ENCODE data around the gene ADRA2C. TPM values are rescaled to one million over a fixed set of nuclear protein-coding genes. Genes with fewer than 3 reads are reported as not detected.
"Not testable (repeated sequence)": the region's sequence is repeated elsewhere in the genome, so short reads cannot be mapped to it uniquely, and the experiment has no call there.

The ADRA2C gene
- total RNA-seq, 1 donor from 2014 or later, result 4.5 TPM

DNA sequence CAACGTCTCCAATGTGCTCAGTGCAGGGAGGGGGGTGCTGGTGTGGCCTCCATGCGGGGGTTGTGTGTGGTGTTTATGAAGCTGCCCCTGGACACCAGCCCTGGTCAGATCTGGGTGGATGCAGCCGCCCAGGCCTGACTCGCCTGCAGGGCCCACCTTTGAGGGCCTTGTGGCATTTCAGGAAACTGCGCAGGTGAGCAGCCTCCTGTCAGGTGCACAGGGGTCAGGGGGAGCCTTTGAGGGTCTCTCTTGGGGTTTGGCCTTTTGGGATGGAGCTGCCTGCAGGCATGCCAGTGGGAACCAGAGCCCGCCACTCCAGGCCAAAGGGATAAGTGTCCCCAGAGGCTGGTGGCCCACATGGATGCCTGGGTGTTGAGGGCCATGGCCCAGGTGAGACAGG, 45.4 kb downstream of the ADRA2C start:
- Histone ChIP-seq H3K4me1 (no peaks in the 10 kb centered on the region), H3K27ac (replicated peaks) (no peak overlapping the region), H3K9me3 (replicated peaks) (no peaks in the 10 kb centered on the region), H3K4me3 (no peak overlapping the region), H3K27me3 (ENCODE audit: low read depth) (peaks cover 70% of the 10 kb centered on the region), H3K36me3 (no peaks in the 10 kb centered on the region)
- no peak for DNase-seq
- intact Hi-C loops (cut with micrococcal nuclease), result no loop called here
- TF ChIP-seq, protein P1, sequence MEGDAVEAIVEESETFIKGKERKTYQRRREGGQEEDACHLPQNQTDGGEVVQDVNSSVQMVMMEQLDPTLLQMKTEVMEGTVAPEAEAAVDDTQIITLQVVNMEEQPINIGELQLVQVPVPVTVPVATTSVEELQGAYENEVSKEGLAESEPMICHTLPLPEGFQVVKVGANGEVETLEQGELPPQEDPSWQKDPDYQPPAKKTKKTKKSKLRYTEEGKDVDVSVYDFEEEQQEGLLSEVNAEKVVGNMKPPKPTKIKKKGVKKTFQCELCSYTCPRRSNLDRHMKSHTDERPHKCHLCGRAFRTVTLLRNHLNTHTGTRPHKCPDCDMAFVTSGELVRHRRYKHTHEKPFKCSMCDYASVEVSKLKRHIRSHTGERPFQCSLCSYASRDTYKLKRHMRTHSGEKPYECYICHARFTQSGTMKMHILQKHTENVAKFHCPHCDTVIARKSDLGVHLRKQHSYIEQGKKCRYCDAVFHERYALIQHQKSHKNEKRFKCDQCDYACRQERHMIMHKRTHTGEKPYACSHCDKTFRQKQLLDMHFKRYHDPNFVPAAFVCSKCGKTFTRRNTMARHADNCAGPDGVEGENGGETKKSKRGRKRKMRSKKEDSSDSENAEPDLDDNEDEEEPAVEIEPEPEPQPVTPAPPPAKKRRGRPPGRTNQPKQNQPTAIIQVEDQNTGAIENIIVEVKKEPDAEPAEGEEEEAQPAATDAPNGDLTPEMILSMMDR (IDR thresholded peaks at IDR 0.05; ENCODE audit: borderline replicate concordance), result no peak

DNA sequence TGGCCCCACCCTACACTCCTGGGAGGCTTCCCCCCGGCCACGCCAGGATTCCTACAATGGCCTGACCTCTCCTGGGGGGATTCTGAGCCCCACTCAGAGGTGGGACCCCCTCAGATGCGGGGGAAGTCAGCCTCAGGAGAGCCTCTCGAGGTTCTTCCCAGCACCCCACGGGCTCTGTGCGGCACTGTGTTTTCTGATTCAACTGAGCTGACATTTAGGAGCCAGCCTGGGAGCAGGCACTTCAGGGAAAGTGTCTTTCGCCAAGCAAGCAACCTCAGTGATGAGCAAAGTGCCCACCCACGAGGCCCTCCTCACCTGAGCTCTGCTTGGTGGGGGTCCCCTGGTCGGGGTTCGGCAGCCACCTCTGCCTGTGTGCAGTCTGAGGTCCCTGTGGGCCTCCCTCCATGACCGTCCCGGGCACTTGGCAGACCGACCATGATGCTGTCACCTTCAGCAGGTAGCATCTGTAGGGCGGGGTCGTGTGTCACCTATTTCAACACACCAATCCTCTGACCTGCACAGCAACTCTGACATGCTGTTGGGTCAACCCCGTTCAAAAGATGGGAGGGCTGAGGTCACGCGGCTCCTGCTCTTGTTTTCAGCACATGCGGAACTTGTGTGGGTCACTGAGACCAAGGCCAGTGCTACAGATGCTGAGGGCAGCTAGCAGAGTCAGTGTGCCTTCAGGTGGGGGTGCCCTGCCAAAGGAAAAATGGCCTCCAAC, 46.2 kb downstream of the ADRA2C start:
- Histone ChIP-seq H3K36me3 (no peaks in the 10 kb centered on the region), H3K4me1 (no peaks in the 10 kb centered on the region), H3K4me3 (no peak overlapping the region), H3K9me3 (replicated peaks) (peaks cover 7% of the 10 kb centered on the region), H3K27ac (replicated peaks) (no peak overlapping the region), H3K27me3 (ENCODE audit: low read depth) (peaks cover 64% of the 10 kb centered on the region)
- no peak for DNase-seq
- TF ChIP-seq, protein P1 (IDR thresholded peaks at IDR 0.05; ENCODE audit: borderline replicate concordance), result no peak
- intact Hi-C loops (cut with micrococcal nuclease), result no loop called here

DNA sequence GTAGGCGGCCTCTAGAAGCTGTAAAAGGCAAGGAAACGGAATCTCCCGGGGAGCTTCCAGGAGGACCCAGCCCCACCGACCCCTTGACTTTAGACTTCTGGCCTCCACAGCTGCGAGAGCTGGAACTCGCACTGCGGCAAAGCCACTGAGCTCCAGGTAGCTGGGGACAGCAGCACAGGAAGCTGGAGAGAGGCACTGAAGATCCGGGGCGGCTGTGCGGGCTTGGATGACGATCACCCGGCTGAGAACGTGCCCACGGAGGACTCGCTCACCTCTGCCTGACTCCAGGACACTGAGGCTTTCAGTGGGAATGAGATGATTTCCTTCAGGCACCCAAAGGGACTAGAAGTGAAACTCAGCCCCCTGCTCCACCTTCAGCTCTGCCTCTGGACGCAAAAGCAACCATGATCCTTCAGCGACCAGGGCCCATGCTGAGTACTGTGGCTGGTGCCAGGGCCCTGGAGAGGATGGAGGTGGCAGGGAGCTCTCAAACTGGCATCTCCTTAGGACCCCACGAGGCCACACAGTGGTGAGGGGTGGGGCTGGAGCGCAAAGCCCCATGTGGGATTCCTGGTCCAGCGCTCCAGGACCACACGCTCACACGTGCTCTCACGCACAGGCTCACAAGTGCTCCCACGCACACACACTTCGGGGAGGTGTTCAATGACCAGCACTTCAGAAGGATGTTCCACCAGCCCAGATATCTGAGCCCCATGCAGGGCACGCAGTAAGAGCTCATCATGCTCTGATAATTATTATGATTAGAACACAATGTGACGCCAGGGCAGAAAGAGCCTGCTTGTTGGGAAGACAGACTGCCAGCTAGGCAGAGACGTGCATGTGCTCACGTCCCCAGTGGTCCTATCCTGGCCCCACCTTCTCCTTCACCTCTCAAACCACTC, 47.2 kb downstream of the ADRA2C start:
- intact Hi-C loops (cut with micrococcal nuclease), result no loop called here
- Histone ChIP-seq H3K36me3 (no peaks in the 10 kb centered on the region), H3K4me3 (no peak overlapping the region), H3K9me3 (replicated peaks) (peaks cover 8% of the 10 kb centered on the region), H3K4me1 (no peaks in the 10 kb centered on the region), H3K27ac (replicated peaks) (no peak overlapping the region), H3K27me3 (ENCODE audit: low read depth) (peaks cover 63% of the 10 kb centered on the region)
- no peak for DNase-seq
- TF ChIP-seq, protein P1 (IDR thresholded peaks at IDR 0.05; ENCODE audit: borderline replicate concordance), result no peak

DNA sequence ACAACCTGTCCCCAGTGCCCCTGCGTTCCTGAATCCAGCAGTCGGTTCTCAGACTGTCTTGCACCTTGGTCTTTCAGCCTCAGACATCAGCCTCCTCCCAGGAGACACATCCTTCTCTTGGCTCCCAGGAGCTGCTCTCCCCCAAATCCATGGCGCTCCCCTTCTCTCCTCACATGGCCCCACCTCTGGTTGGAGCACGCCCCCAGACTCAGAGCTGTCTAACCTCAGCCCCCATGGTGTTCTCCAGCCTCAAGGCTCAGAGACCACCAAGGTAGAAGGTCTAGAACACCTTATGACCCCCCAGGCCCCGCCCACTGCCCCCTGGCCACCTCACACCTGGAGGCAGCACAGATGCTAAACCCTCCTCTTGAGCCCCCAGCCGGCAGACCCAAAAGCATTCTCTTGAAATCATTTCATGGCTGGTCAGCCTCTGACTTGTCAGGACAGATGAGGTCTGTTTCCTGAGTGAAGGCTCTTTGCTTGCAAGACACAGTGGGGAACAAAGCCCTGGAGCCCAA, 47.9 kb downstream of the ADRA2C start:
- Histone ChIP-seq H3K27me3 (ENCODE audit: low read depth) (peaks cover 58% of the 10 kb centered on the region), H3K27ac (replicated peaks) (no peak overlapping the region), H3K9me3 (replicated peaks) (peaks cover 8% of the 10 kb centered on the region), H3K36me3 (no peaks in the 10 kb centered on the region), H3K4me1 (no peaks in the 10 kb centered on the region), H3K4me3 (no peak overlapping the region)
- DNase-seq, result no peak
- intact Hi-C loops (cut with micrococcal nuclease), result no loop called here
- TF ChIP-seq, protein P1 (IDR thresholded peaks at IDR 0.05; ENCODE audit: borderline replicate concordance), result no peak

DNA sequence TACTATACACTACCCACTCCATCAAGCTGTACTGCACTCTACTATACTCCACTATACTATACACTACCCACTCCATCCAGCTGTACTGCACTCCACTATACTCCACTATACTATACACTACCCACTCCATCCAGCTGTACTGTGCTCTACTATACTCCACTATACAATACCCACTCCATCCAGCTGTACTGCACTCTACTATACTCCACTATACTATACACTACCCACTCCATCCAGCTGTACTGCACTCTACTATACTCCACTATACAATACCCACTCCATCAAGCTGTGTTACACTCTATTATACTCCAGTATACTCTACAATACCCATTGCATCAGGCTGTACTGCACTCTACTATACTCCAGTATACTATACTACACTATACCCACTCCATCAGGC, 48.7 kb downstream of the ADRA2C start:
- peaks cover 58% of the 10 kb centered on the region for H3K27me3 ChIP-seq (ENCODE audit: low read depth)
- intact Hi-C loops (cut with micrococcal nuclease); H3K4me3 ChIP-seq; DNase-seq; H3K27ac ChIP-seq (replicated peaks); H3K4me1 ChIP-seq; H3K9me3 ChIP-seq (replicated peaks); H3K36me3 ChIP-seq: not testable (repeated sequence)
